ENCODE measurements around the gene AGAP1. TPM values are rescaled to one million over a fixed set of nuclear protein-coding genes. Genes with fewer than 3 reads are reported as not detected.

AGAP1 gene
- total RNA-seq, 3 donors from 2014 or later (not counting 1 experiment from before 2014, with no cell fraction given) = 42.0 to 56.4 (median 45.7) TPM

GRCh38 chr2:235911633-235912233 lies 417.9 kb downstream of the AGAP1 start:
- DNase-seq (no peak), ATAC-seq (no peak)
- H3K4me3 ChIP-seq (ENCODE audit: low read length) = no peak overlapping the region
- H3K36me3 ChIP-seq (ENCODE audit: control insufficient read depth, insufficient read depth, low read length) = no peaks in the 10 kb centered on the region
- WGBS (ENCODE audit: insufficient coverage) = 80% methylated on average over 7 of the region's 10 CpGs
- intact Hi-C loops (cut with micrococcal nuclease) = no loop called here
- no peaks in the 10 kb centered on the region for H3K27me3 ChIP-seq (ENCODE audit: control insufficient read depth, insufficient read depth, low read length)
- H3K4me1 Mint-ChIP-seq = no peaks in the 10 kb centered on the region
- no peak overlapping the region for H3K4me3 Mint-ChIP-seq
- no peaks in the 10 kb centered on the region for H3K9me3 ChIP-seq (ENCODE audit: control insufficient read depth, insufficient read depth, low read length)
- no peaks in the 10 kb centered on the region for H3K27me3 Mint-ChIP-seq (ENCODE audit: low read depth in 2 of 2)
- TF ChIP-seq, protein P1, sequence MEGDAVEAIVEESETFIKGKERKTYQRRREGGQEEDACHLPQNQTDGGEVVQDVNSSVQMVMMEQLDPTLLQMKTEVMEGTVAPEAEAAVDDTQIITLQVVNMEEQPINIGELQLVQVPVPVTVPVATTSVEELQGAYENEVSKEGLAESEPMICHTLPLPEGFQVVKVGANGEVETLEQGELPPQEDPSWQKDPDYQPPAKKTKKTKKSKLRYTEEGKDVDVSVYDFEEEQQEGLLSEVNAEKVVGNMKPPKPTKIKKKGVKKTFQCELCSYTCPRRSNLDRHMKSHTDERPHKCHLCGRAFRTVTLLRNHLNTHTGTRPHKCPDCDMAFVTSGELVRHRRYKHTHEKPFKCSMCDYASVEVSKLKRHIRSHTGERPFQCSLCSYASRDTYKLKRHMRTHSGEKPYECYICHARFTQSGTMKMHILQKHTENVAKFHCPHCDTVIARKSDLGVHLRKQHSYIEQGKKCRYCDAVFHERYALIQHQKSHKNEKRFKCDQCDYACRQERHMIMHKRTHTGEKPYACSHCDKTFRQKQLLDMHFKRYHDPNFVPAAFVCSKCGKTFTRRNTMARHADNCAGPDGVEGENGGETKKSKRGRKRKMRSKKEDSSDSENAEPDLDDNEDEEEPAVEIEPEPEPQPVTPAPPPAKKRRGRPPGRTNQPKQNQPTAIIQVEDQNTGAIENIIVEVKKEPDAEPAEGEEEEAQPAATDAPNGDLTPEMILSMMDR (IDR thresholded peaks at IDR 0.05) = no peak
- H3K27ac ChIP-seq (ENCODE audit: low read length) = no peak overlapping the region
- no peaks in the 10 kb centered on the region for H3K4me1 ChIP-seq (ENCODE audit: control insufficient read depth, insufficient read depth, low read length)
- peaks cover 10% of the 10 kb centered on the region for H3K36me3 Mint-ChIP-seq
- peaks cover 2 to 3% of the 10 kb centered on the region in 2 donors for H3K9me3 Mint-ChIP-seq
- H3K27ac Mint-ChIP-seq = no peak overlapping the region

- Mint-ChIP-seq H3K27ac (no peak overlapping the region), H3K27me3 (ENCODE audit: low read depth in 2 of 2) (no peaks in the 10 kb centered on the region), H3K36me3 (peaks cover 10% of the 10 kb centered on the region), H3K4me1 (no peaks in the 10 kb centered on the region), H3K9me3 (peaks cover 2 to 3% of the 10 kb centered on the region in 2 donors), H3K4me3 (no peak overlapping the region)
- Histone ChIP-seq H3K9me3 (ENCODE audit: control insufficient read depth, insufficient read depth, low read length) (no peaks in the 10 kb centered on the region), H3K36me3 (ENCODE audit: control insufficient read depth, insufficient read depth, low read length) (no peaks in the 10 kb centered on the region), H3K4me3 (ENCODE audit: low read length) (no peak overlapping the region), H3K4me1 (ENCODE audit: control insufficient read depth, insufficient read depth, low read length) (no peaks in the 10 kb centered on the region), H3K27me3 (ENCODE audit: control insufficient read depth, insufficient read depth, low read length) (no peaks in the 10 kb centered on the region), H3K27ac (ENCODE audit: low read length) (no peak overlapping the region)
- 95% methylated on average over 9 of the region's 9 CpGs for WGBS (ENCODE audit: insufficient coverage)
- no peak for ATAC-seq
- intact Hi-C loops (cut with micrococcal nuclease) = no loop called here
- DNase-seq = no peak
- TF ChIP-seq, protein P1 (IDR thresholded peaks at IDR 0.05) = no peak
Measured at GRCh38 chr2:235914756-235915155, 420.9 kb downstream of the AGAP1 start.

DNA sequence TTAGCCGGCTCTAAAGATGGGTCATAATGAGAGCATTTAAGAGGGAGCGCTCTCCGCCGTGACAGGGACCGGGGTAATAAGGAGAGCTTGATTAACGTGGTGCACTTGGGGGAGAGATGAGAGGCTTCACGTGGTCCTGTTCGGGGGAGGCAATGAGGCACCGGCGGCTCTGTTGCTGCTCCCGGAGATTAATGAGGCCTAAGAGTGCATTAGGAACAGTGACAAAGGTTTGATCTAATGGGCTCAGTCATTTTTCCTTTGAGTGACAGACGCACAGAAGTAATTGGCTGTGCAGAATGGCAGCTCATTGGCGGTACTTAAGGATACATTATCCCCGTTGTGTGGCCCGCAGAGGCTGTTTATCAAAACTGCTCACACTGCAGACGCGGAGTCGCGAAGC lies 423.7 kb downstream of the AGAP1 start:
- Mint-ChIP-seq H3K4me3 (no peak overlapping the region), H3K27me3 (ENCODE audit: low read depth in 2 of 2) (no peaks in the 10 kb centered on the region), H3K36me3 (peaks cover 10% of the 10 kb centered on the region), H3K4me1 (no peaks in the 10 kb centered on the region), H3K9me3 (peaks cover 2 to 3% of the 10 kb centered on the region in 2 donors), H3K27ac (no peak overlapping the region)
- Histone ChIP-seq H3K9me3 (ENCODE audit: control insufficient read depth, insufficient read depth, low read length) (no peaks in the 10 kb centered on the region), H3K4me3 (ENCODE audit: low read length) (no peak overlapping the region), H3K27me3 (ENCODE audit: control insufficient read depth, insufficient read depth, low read length) (no peaks in the 10 kb centered on the region), H3K4me1 (ENCODE audit: control insufficient read depth, insufficient read depth, low read length) (no peaks in the 10 kb centered on the region), H3K36me3 (ENCODE audit: control insufficient read depth, insufficient read depth, low read length) (no peaks in the 10 kb centered on the region), H3K27ac (ENCODE audit: low read length) (no peak overlapping the region)
- intact Hi-C loops (cut with micrococcal nuclease) = no loop called here
- 91% methylated on average over 19 of the region's 19 CpGs for WGBS (ENCODE audit: insufficient coverage)
- TF ChIP-seq, protein P1 (IDR thresholded peaks at IDR 0.05) = no peak
- DNase-seq (no peak), ATAC-seq (no peak)

GRCh38 chr2:235918876-235919275 lies 425.0 kb downstream of the AGAP1 start:
- TF ChIP-seq, protein P1 (IDR thresholded peaks at IDR 0.05) = no peak
- WGBS (ENCODE audit: insufficient coverage) = 91% methylated on average over 8 of the region's 8 CpGs
- ATAC-seq (no peak), DNase-seq (no peak)
- no peak overlapping the region for H3K27ac Mint-ChIP-seq
- H3K36me3 ChIP-seq (ENCODE audit: control insufficient read depth, insufficient read depth, low read length) = no peaks in the 10 kb centered on the region
- H3K9me3 Mint-ChIP-seq = peaks cover 2 to 3% of the 10 kb centered on the region in 2 donors
- intact Hi-C loops (cut with micrococcal nuclease) = no loop called here
- no peaks in the 10 kb centered on the region for H3K27me3 Mint-ChIP-seq (ENCODE audit: low read depth in 2 of 2)
- H3K4me1 Mint-ChIP-seq = no peaks in the 10 kb centered on the region
- no peaks in the 10 kb centered on the region for H3K27me3 ChIP-seq (ENCODE audit: control insufficient read depth, insufficient read depth, low read length)
- H3K36me3 Mint-ChIP-seq = peaks cover 4% of the 10 kb centered on the region
- H3K27ac ChIP-seq (ENCODE audit: low read length) = no peak overlapping the region
- no peaks in the 10 kb centered on the region for H3K9me3 ChIP-seq (ENCODE audit: control insufficient read depth, insufficient read depth, low read length)
- no peaks in the 10 kb centered on the region for H3K4me1 ChIP-seq (ENCODE audit: control insufficient read depth, insufficient read depth, low read length)
- no peak overlapping the region for H3K4me3 Mint-ChIP-seq
- no peak overlapping the region for H3K4me3 ChIP-seq (ENCODE audit: low read length)

Measured in natural killer cell (primary cell).